Measurements from ENCODE around the gene GGTLC1.
"Not testable (repeated sequence)": the region's sequence is repeated elsewhere in the genome, so short reads cannot be mapped to it uniquely, and the experiment has no call there.

GGTLC1 gene

DNA sequence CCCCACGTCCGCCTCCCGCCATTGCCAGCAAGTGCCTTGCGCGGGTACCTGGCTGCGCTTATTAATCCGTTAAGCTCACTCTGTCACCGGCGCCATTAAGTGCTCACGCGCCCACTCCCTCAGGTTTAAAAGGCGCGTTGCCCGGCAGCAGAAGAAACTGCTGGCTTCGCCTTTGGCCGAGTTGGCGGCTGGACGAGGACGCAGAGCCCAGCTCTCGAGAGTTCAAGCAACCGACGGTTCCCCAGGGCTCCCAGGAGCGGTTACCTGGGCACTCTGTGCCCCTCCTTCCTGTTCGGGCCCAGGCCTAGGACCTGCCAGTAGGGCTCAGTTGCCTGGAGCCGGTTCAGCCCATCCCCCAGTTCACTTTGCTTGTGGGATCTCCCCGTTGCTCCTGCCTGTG, at the start of gene GGTLC1:
Gene GGTLC1, minus strand, starts transcription at position 219 of the 400 bp plus-strand sequence. CDS start 2,168 bp downstream, outside the sequence.
- no peak for DNase-seq (ENCODE audit: low spot score)

DNA sequence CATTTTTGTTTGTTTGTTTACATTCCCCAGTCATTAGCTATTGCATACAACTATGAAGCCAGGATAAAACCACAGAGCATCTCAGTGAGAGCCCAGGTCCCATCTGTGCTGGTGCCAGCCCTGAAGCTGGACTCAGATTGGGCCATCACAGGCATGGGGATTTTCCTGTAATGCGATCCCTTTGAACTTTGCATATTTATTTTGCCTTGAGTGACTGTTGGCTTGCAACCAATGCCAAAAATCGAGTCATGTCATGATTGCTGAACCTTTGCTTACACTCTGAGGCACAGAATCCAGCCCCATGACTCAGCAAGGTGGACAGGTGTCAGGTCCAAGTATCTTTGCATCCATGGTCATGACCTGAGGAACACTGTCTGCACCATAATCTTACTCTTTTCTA, 46.2 kb upstream of the GGTLC1 start:
- DNase-seq (ENCODE audit: low spot score), result no peak

DNA sequence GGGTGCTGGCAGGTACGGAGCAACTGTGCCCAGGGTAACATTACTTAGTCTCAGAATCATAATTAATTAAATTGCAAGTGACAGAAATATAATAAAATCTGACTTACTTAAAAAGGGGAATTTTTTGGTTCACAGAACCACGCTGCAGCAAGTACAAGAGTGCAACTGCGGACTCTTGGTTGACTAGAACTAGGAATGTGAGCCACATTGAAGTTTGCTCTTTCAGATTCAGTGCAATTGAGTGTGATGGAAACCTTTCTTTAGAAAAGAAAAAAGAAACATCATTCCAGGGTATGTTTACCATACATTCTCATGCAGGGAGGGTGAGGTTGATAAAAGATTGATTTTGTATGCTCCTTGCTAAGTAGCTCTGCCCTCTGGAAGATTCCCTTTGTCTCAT, 45.0 kb upstream of the GGTLC1 start:
- no peak for DNase-seq (ENCODE audit: low spot score)

DNA sequence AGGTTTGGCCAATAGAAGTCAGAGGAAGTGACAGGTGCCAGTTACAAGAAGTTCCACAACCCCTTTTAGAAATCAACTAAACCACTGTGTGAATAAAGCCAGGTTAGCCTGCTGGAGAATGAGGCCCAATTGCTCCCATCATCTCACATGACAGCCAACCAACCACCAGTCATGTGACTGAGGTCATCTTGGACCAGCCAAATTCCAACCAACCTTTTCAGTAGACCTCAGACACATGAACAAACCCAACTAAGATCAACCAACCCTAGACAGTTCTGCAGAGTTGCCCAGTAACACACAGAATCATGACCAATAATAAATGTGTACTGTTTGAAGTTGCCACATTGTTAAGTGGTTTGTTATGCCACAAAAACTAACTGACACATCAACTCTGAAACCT, 44.6 kb upstream of the GGTLC1 start:
- no peak for DNase-seq (ENCODE audit: low spot score)

DNA sequence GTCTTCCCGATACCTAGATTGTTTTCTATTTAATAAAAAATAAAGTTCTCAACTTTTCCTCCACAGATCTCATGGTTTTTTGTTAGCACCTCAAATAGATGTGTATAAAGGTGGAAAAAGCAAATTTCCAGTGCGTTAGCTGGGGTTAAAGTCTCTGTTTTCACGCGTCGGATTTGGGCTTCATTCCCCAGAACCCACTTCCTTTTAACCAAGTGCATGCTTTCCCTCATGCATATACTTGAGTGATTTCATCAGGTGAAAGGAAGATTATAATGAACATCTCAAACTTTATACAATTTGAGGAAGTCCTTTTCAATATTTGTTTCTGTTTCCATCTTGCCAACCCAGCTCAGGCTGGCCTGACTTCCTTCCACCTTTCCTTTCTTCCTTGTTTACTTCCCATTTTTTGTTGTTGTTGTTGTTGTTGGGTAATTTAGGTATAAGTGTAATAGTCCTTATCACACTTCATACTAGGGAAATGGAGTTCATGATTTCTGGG, 43.9 kb upstream of the GGTLC1 start:
- DNase-seq (ENCODE audit: low spot score), result no peak

DNA sequence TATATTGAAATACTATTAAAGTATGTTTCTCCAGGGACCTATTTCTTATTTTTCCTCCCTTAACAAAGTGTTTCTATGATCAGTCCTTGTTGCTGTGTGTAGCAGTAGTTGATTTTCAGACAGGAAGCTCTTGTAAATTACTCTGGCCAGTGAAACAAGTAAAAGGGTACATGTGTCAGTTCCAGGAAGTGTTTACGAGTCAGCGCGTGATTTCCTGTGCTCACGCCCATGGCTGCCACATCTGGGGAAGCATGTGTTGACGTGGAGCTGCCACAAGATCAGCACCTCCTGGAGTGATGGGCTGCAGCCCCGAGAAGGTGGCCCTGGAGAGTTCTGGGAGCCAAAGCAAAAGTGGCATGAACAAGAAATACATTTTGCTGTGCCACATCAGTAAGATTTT, 38.6 kb upstream of the GGTLC1 start:
- DNase-seq (ENCODE audit: low spot score), result peak; percentile 43

DNA sequence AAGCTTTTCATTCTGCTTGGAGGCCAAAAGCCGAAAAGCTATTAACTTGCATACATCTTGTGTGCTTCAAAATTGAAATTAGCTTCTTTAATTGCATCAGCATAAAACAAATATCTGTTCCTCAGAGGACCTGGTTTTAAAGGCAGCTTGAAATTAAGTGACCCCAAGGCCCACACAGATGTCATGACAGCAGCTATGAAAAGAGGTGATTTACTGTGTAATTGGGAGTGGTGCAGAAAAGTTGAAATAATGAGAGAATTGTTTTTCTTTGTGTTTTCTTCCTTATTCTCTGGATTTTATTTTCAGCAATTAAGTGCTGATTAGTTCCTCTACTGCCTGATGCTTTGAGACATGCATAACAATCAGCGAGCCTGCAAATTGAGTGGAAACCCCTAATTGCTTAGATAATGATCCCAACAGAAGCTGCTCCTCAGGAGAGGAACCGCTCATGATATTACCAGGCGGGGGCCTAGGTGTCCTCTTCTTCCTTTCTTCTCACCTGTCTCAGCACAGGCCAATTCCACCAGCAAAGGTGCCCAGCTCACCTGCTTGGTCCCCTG, 34.1 kb upstream of the GGTLC1 start:
- no peak for DNase-seq (ENCODE audit: low spot score)

DNA sequence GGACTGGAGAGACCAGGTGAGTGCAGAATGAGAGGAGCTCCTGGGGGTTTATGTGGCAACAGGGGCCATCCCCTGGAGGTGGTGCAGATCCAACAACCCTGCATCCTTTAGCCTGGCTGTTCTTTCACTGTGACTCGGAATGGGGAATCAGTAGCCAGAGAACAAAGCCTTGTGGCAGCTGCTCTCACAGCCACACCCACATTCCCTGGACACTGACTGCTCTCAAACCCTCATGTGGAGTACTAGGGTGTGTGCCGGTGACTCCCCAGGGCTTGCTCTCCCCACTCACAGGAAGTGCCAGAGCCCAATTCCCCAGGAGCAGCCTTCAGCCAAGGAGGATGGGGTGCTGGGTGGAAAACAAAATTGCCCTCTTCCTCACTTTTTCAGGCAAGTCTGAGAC, 30.2 kb upstream of the GGTLC1 start:
- no peak for DNase-seq (ENCODE audit: low spot score)

DNA sequence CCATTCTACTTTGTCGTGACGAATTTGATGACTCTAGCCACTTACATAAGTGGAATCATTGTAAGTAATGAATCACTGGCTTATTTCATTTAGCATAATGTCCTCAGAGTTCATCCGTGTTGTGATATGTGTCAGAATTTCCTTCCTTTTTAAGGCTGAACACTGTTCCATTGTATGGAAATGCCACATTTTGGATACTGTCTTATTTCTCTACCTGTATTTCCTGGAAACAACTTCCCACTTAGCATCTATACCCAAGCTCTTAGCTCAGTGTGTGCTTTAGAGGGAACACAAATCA, 28.8 kb upstream of the GGTLC1 start:
- DNase-seq (ENCODE audit: low spot score), result no peak

DNA sequence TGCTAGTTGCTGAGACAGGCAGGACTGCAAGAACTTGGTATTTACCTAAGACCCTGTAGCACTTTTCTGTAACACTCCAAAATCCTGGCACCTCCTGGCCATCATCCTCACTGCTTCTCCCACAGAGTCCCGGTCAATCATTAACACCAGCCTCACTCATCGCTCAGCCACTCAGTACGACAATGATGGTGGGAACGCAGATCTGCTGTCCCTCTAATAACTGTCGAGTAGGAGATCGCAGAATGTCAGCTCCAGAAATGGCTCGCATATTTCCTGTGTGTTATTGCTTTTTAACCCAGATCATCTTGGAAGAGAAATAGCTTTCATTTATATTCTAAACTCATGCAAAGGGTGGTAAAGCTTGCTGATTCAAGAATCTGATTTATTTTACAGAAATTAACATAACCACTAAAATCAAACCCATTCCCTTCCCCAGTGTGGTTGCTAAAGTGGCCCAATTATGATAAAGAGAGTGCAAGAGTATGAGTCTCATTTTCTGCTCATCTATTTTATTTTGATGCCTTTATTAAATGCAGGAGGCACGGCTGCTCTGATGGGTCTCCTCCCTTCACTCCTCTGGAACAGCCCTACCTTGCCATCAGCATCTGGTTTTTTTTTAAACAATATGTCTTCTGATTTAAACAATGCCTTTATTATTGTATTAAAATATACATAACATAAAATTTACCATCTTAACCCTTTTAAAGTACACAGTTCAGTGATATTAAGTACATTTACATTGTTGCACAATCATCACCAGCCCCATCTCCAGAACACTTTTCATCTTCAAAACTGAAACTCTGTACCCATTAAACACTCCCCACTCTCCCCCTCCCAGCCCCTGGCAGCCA, 28.3 kb upstream of the GGTLC1 start:
- DNase-seq (ENCODE audit: low spot score), result no peak

DNA sequence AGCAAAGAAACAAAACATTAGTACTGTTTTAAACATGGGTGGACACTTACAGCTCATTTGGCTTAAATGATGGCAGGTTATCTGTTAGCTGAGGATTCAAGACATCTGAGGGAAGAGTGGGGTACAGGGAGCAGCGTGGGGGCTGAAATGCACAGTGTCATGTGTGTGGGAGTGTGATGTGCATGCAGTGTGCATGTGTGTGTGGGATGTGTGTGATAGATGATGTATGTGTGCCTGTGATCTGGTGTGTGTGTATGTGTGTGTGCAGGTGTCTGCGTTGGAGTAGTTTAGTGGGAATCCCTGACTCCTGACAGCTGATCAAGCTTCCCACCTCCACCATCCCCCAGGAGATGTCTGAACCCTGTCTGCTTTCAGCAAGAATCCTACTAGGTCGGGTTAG, 25.4 kb upstream of the GGTLC1 start:
- no peak for DNase-seq (ENCODE audit: low spot score)

DNA sequence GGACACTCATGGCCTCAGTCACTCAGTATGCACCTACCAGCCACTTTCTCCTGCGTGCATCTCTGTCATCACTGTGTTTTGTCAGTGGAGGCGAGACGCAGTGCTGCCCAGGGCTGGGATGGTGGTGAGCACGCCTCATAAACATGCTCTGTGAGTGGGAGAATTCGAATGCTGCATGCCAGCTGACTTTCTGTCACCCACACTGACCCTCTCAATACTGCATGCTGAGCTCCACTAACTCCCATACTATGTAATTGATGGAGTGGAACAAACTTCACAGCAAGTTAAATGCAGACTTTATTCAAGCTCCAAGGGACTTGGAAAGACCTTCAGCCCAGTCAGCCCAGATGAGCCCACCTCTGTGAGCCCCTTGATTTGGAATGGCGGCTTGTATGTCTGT, 22.7 kb upstream of the GGTLC1 start:
- no peak for DNase-seq (ENCODE audit: low spot score)

DNA sequence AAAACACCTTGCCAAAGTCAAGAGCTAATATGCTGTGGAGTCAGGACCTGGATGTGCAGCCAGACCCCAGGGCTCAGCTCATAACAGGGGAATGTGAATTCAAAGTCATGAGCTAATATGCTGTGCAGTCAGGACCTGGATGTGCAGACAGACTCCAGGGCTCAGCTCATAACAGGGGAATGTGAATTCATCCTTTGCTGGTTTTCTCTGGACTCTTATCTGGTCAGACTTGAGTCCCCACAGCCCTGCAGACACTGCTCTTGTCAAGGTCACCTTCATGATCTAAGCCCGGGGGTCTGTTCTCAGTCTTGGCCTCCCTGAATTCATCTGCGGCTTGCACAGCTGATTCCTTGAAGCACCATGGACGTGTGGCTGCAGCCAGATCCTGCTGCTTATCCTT, 19.2 kb upstream of the GGTLC1 start:
- DNase-seq (ENCODE audit: low spot score), result no peak

DNA sequence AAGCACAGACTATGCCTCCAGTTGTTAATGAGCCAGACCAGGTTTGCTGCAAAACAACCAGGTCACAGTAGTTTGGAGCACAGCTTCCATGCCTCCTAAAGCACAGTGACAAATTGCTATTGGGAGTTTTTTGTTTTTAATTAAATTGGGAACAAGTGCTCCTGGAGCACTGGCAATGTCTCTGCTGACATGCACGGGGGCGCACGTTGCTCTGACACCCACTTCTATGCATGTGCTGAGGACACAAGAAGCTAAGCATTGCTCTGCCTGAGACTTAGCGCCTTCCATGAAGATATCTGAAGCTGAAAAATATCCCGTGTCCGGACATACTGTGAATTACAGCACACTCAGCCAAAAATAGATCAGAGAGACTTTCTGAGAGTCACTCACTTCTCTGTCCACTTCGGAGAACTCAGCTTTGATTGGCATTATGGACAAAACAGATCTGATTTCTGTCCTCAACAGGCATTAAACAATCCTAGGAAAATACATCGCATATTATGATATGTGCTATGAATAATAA, 18.6 kb upstream of the GGTLC1 start:
- DNase-seq (ENCODE audit: low spot score), result peak; percentile 9

DNA sequence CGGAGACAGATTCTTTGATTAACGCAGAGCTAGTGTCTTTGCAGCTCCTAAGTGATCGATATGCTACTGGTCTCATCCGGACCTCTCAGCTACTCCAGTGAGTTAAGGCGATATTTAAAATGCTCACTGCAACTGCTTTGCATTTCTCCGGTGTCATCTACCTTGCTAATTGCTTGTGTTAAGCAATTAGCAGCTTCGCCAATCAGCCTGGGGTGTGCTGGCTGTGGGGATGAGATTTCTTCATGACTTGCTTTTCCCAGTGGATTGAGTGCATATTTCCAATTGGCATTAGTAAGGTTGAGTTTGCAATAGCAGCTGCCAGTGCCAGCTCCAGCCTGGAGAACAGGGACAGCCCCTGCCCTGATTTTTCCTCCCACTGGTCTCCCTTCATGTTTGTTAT, 18.0 kb upstream of the GGTLC1 start:
- no peak for DNase-seq (ENCODE audit: low spot score)

DNA sequence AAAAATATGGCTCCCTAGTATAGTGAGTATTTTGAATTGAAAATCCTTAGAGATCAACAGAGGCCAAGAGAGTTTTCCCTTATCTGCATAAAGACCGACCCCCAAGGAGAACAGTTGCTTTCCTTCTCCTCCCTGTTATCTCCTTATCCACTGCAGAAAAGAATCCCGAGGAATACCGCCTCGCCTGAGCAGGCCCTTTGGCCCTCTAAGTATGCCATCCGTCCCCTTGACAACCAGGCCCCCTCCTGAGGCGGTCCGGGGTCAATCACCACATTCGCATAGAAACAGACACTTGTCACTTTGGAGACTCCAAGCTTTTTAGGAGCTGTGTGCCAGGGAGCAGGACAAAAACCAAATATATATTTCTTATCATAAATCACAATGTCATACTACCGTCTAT, 15.9 kb upstream of the GGTLC1 start:
- no peak for DNase-seq (ENCODE audit: low spot score)

DNA sequence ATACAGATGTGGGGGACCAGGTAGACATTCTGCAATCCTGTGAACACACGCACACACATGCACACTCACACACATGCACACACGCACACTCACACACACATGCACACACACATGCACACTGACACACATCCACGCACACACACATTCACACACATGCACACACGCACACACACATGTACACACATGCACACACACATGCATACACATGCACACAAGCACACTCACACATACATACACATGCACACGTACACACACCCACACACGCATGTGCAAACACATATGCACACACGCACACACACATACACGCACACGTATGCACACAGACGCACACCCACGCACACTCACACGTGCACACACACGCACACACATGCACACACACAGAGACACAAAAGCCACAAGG, 14.3 kb upstream of the GGTLC1 start:
- DNase-seq (ENCODE audit: low spot score), result no peak

DNA sequence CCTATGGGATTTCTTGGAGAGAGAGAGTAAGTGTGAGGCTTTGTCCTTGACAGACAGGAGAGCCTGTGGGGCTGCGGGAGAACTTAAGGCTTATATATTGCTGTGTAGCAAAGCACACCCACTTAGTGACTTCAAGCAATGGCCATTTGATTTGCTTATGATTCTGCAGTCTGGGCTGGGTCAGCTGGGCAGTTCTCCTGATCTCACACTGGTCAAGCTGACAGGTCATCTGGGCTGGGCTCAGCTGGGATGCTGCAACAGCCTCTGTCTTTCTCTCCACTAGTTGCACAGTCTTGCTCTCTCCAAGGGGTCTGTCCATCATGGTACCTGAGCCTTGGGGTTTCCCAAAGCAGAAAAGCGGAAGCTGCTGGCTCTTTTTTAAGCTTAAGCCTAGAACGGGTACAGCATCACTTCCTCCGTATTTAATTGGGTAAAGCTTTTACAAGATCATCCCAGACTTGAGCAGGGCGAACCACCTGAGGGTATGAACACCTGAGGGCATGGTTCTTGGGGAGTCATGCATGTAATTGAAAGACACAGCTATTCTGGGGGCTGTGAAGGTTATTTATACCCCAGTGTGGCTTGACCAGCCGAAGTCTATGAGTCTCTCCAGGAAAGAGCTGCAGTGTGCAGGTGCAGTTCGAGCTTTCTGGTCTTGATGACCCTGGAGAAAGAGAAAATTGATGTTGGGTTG, 13.3 kb upstream of the GGTLC1 start:
- DNase-seq (ENCODE audit: low spot score), result no peak

DNA sequence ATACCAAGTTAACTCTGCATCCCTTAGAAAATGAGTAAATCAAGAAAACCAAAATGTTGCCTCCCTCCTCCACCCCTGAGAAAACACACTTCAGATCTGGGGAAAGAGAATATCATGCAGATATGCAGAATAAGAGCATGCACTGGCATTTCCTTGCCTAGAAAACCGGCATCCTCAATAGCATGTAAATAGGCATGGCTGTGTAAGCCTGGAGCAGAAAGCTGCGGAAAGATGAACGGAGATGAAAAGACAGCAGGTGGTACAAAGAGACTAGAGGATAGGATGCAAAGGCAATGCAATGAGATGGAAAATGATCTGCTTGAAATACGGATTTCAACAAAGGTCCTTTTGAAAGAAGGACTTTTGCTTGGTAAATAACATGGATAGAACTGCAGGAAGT, 10.3 kb upstream of the GGTLC1 start:
- DNase-seq (ENCODE audit: low spot score), result no peak

DNA sequence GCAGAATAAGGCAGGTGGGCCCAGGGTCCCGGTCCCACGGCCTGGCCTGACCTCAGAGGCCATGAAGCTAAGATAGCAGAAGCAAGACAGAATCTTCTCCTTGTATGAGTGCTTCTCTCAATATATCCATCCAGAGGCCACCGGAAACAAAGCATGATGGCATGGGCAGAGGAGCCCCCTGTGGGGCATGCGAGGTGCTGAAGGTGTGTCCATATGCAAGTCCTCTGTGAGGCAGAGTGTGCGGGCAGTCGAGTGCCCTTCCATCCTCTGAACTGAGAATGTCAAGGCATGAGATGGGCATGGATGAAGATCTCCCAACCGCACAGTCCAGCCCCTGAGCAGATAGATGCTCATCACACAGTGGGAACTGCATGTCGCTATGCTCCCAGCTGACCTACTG, 9.8 kb upstream of the GGTLC1 start:
- no peak for DNase-seq (ENCODE audit: low spot score)

DNA sequence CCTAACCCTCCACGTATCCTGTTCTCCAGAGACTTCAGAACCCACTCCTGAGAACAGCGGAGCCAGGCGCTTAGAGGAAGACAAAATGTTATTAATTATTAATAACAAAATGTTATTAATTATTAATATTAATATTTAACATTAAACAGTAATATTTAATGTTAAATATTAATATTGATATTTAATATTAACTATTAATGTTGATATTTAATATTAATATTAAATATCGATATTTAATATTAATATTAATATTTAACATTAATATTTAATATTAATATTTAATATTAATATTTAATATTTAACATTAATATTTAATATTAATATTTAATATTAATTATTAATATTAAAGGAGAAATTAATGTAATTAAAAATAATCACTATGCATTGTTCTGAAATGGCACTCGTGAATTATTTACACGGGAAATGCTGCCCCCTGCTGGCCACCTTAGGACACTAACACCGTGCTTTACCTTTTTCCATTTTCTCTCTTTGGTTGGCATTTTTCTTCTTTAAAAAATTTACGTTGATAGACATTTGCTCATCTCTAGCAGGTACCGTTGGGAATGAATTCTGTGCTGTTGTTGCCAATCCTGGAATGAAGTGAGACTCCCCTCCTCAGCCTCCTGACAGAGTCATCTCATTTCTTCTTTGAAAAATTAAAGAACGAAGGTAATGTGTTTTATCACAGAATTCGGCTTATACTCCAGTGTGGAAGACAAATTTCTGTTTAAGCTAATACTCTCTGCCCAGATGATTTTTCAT, 7.5 kb upstream of the GGTLC1 start:
- peak; percentile 54 for DNase-seq (ENCODE audit: low spot score)

DNA sequence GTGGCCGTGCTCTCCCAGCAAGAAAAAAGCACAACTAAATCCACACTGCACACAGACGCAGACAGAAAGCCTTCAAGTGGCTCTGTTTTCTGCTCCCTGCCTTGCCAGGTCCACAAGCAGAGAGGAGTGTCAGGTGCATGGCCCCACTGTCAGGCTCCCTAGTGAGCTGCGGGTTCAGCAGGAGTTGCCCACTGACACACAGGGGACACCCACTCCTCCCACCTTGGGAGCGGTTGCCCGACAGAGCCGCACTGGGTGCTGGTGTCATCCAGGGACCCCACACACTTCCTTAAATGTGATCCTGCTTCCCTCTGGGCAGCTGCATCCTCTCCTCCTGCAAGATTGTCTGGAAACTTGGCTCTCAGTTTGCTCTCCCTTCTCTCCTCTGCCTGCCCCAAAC, 6.7 kb upstream of the GGTLC1 start:
- DNase-seq (ENCODE audit: low spot score), result not testable (repeated sequence)

Measured in Ammon's horn (tissue), 1 donor.